B cell (primary cell): Measurements from ENCODE around the gene KCNH6. TPM values are rescaled to one million over a fixed set of nuclear protein-coding genes. Genes with fewer than 3 reads are reported as not detected.

ENCODE experiments used
- ATAC-seq: fragments of 200-7000 bp; cut with Tn5 transposase; one replicate; pipeline ENCODE4 v1.10.0; 2021; ENCODE audit warnings: low read depth, mild to moderate bottlenecking, moderate number of reproducible peaks, moderate library complexity
- CTCF ChIA-PET: fragments of 350-600 bp; sonication (Branson Sonifier 250); formaldehyde crosslinking; loops from one replicate; lab custom pipeline; 2021; ENCODE audit warnings: antibody characterized with exemption, inconsistent platforms; lab: Charles Lee
- POLR2A ChIA-PET: fragments of 350-600 bp; sonication (Branson Sonifier 250); formaldehyde crosslinking; loops from one replicate; lab custom pipeline; 2021; ENCODE audit warnings: antibody characterized with exemption; lab: Charles Lee
- DNase-seq: peaks from one replicate; pipeline ENCODE4 v3.0.0; 2013
- H2AFZ ChIP-seq: 2 replicates; pipeline ENCODE4 v1.6.1; 2012; ENCODE audit warnings: mild to moderate bottlenecking, low read depth, low read length; ENCODE audit not compliant: insufficient read depth, poor library complexity, severe bottlenecking
- H3K27ac ChIP-seq, 2 donors: 1 replicate in 1 of 2; 2 replicates in 1 of 2; pipeline ENCODE4 v1.5.1; 2012 to 2013; ENCODE audit warnings: low read length in 2 of 2, mild to moderate bottlenecking in 2 of 2, moderate library complexity in 1 of 2
- H3K27me3 ChIP-seq, 4 experiments: fragments of 200-600 bp in 1 of 4; sonication (generic) in 1 of 4; replicated peaks in 1 of 4; 1 replicate in 2 of 4; 2 replicates in 2 of 4; pipeline versions ENCODE4 v1.6.1 to v1.7.0; 2013 to 2016; ENCODE audit warnings: low read length in 3 of 4, mild to moderate bottlenecking in 2 of 4, mixed read lengths in 1 of 4, moderate library complexity in 1 of 4; ENCODE audit not compliant: insufficient read depth in 4 of 4, control insufficient read depth in 3 of 4; ENCODE audit errors: control extremely low read depth in 1 of 4
- H3K36me3 ChIP-seq, 2 experiments: replicated peaks in 1 of 2; 1 replicate in 1 of 2; 2 replicates in 1 of 2; pipeline versions ENCODE4 v1.6.1 to v1.7.1; 2013; ENCODE audit warnings: low read length in 1 of 2; ENCODE audit not compliant: insufficient read depth in 2 of 2, control insufficient read depth in 1 of 2; ENCODE audit errors: control extremely low read depth in 1 of 2, extremely low read depth in 1 of 2
- H3K4me1 ChIP-seq, 2 donors: fragments of 200-600 bp in 1 of 2; sonication (generic) in 1 of 2; 1 replicate in 1 of 2; 2 replicates in 1 of 2; pipeline versions ENCODE4 v1.5.1 to v1.6.1; 2013 to 2017; ENCODE audit warnings: low read length in 2 of 2; ENCODE audit not compliant: control insufficient read depth in 2 of 2, insufficient read depth in 2 of 2
- H3K4me2 ChIP-seq: replicated peaks from 2 replicates; pipeline ENCODE3; 2012; ENCODE audit warnings: mild to moderate bottlenecking, low read depth, low read length; ENCODE audit not compliant: poor library complexity, severe bottlenecking
- H3K4me3 ChIP-seq, 5 experiments: fragments of 200-600 bp in 1 of 5; sonication (generic) in 1 of 5; 1 replicate in 3 of 5; 2 replicates in 2 of 5; pipeline versions ENCODE4 v1.5.1 to v1.7.0; 2011 to 2016; ENCODE audit warnings: low read length in 4 of 5, mild to moderate bottlenecking in 4 of 5, low read depth in 2 of 5, control low read depth in 1 of 5, moderate library complexity in 1 of 5; ENCODE audit not compliant: insufficient read depth in 1 of 5; ENCODE audit errors: control extremely low read depth in 1 of 5, extremely low read depth in 1 of 5
- H3K79me2 ChIP-seq: fragments of 200-600 bp; sonication (generic); one replicate; pipeline ENCODE4 v1.6.0; 2016; ENCODE audit warnings: low read length; ENCODE audit not compliant: control insufficient read depth, insufficient read depth
- H3K9ac ChIP-seq: fragments of 200-600 bp; sonication (generic); 2 replicates; pipeline ENCODE4 v1.6.1; 2017; ENCODE audit warnings: mild to moderate bottlenecking, low read length, moderate library complexity
- H3K9me3 ChIP-seq, 3 donors: one replicate each; pipeline versions ENCODE4 v1.6.1 to v1.7.1; 2013; ENCODE audit warnings: low read length in 2 of 3; ENCODE audit not compliant: control insufficient read depth in 2 of 3, insufficient read depth in 1 of 3; ENCODE audit errors: control extremely low read depth in 1 of 3
- H4K20me1 ChIP-seq: 2 replicates; pipeline ENCODE4 v1.6.0; 2012; ENCODE audit warnings: mild to moderate bottlenecking, low read length; ENCODE audit not compliant: insufficient read depth, control insufficient read depth, poor library complexity, severe bottlenecking
- H3K27ac Mint-ChIP-seq: one replicate; pipeline ENCODE4 v1.8.0; 2021; ENCODE audit warnings: mixed read lengths
- H3K27me3 Mint-ChIP-seq: one replicate; pipeline ENCODE4 v1.8.0; 2021; ENCODE audit warnings: mixed read lengths
- H3K4me1 Mint-ChIP-seq: one replicate; pipeline ENCODE4 v1.8.0; 2021; ENCODE audit warnings: mixed read lengths
- H3K4me3 Mint-ChIP-seq: one replicate; pipeline ENCODE4 v1.8.0; 2021; ENCODE audit warnings: mixed read lengths
- H3K9me3 Mint-ChIP-seq: one replicate; pipeline ENCODE4 v1.8.0; 2022; ENCODE audit warnings: mixed read lengths; ENCODE audit not compliant: insufficient read depth
- EZH2 ChIP-seq: IDR thresholded peaks from 2 replicates; pipeline ENCODE4 v1.6.1; 2012; ENCODE audit warnings: borderline replicate concordance, low read depth, mild to moderate bottlenecking, moderate library complexity, low read length; ENCODE audit not compliant: insufficient read depth, poor library complexity, severe bottlenecking
- WGBS: methylation state at CpG from one replicate; pipeline ENCODE4 v1.1.5; 2013; ENCODE audit warnings: missing lambda C conversion rate; ENCODE audit not compliant: insufficient coverage; 5-methylcytosine and 5-hydroxymethylcytosine counted together
- intact Hi-C: fragments of 100-400 bp; cut with micrococcal nuclease; formaldehyde crosslinking; loops from one replicate; pipeline ENCODE4 v1.10.0; 2022
- polyA plus RNA-seq: library from polyadenylated mRNA; depleted of rRNA; stranded (reverse); fragments of >200 nt; gene quantifications from 2 replicates; pipeline ENCODE4 v1.2.3, GENCODE V29; 2012
- total RNA-seq, 2 donors: library from RNA; stranded (reverse); fragments of 120-200 nt in 1 of 2; gene quantifications; 1 replicate in 1 of 2; 2 replicates in 1 of 2; pipeline versions ENCODE4 v1.2.3 to v1.2.4, GENCODE V29; 2013 to 2022
- TF ChIP-seq, protein P1 (sequence below): fragments of 200-600 bp; IDR thresholded peaks from one replicate; pipeline ENCODE4 v1.8.0; 2022; ENCODE audit warnings: antibody characterized with exemption, mild to moderate bottlenecking

KCNH6 gene
- total and polyA plus RNA-seq, 2 donors (not counting 1 experiment from before 2014, with no cell fraction given): not detected

DNA sequence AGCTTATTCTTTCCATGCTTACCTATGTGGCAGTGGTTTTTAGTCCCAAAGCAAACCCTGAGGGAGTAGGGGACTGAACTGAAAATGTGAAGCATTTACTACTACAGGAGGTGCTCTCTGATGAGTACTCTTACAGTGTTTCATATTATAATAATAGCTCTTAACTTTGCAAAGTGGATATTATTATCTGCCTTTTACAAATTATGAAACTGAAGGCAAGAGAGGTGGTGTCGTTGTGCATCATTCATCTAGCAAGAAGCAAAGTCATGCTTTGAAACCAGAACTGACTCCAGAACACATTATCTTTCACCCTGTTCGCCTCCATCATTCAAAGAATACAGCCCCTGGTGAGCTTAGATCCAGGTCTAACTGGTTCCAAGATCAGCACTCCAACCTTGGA is 8.2 kb upstream of the KCNH6 start:
- no peaks in the 10 kb centered on the region for H4K20me1 ChIP-seq
- no peaks in the 10 kb centered on the region for H3K4me1 ChIP-seq
- no peak overlapping the region for H3K4me3 ChIP-seq
- peaks cover 19% of the 10 kb centered on the region for H3K27me3 Mint-ChIP-seq
- WGBS: 78% methylated on average over 1 of the region's 2 CpGs
- H3K27ac ChIP-seq: no peak overlapping the region
- H2AFZ ChIP-seq: no peak overlapping the region
- no peak overlapping the region for H3K4me2 ChIP-seq
- no peak overlapping the region for H3K9ac ChIP-seq
- H3K27me3 ChIP-seq: no peaks in the 10 kb centered on the region
- intact Hi-C loops: no loop called here
- no peaks in the 10 kb centered on the region for H3K9me3 Mint-ChIP-seq
- no peaks in the 10 kb centered on the region for H3K4me1 Mint-ChIP-seq
- CTCF ChIA-PET: interaction anchor here (0.7 to 1.2 kb wide), 2 partner anchors 9 to 72 kb away, joined by 3 read pairs; no protein-coding TSS in a partner anchor
- TF ChIP-seq, protein P1, sequence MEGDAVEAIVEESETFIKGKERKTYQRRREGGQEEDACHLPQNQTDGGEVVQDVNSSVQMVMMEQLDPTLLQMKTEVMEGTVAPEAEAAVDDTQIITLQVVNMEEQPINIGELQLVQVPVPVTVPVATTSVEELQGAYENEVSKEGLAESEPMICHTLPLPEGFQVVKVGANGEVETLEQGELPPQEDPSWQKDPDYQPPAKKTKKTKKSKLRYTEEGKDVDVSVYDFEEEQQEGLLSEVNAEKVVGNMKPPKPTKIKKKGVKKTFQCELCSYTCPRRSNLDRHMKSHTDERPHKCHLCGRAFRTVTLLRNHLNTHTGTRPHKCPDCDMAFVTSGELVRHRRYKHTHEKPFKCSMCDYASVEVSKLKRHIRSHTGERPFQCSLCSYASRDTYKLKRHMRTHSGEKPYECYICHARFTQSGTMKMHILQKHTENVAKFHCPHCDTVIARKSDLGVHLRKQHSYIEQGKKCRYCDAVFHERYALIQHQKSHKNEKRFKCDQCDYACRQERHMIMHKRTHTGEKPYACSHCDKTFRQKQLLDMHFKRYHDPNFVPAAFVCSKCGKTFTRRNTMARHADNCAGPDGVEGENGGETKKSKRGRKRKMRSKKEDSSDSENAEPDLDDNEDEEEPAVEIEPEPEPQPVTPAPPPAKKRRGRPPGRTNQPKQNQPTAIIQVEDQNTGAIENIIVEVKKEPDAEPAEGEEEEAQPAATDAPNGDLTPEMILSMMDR: no peak
- no peak for TF ChIP-seq EZH2
- ATAC-seq (no peak), DNase-seq (no peak)
- H3K36me3 ChIP-seq: no peaks in the 10 kb centered on the region
- H3K27ac Mint-ChIP-seq: no peak overlapping the region
- POLR2A ChIA-PET: no interaction called here
- H3K79me2 ChIP-seq: no peaks in the 10 kb centered on the region
- H3K4me3 Mint-ChIP-seq: no peak overlapping the region
- H3K9me3 ChIP-seq: no peaks in the 10 kb centered on the region

GRCh38 chr17:63515426-63515825 is 7.7 kb upstream of the KCNH6 start:
- ATAC-seq (no peak), DNase-seq (no peak)
- Histone ChIP-seq H3K27me3 (no peaks in the 10 kb centered on the region), H3K9ac (no peak overlapping the region), H3K4me1 (no peaks in the 10 kb centered on the region), H2AFZ (no peak overlapping the region), H4K20me1 (no peaks in the 10 kb centered on the region), H3K4me3 (no peak overlapping the region), H3K36me3 (no peaks in the 10 kb centered on the region), H3K4me2 (no peak overlapping the region), H3K9me3 (no peaks in the 10 kb centered on the region), H3K27ac (no peak overlapping the region), H3K79me2 (no peaks in the 10 kb centered on the region)
- Mint-ChIP-seq H3K27me3 (peaks cover 17% of the 10 kb centered on the region), H3K4me1 (no peaks in the 10 kb centered on the region), H3K9me3 (no peaks in the 10 kb centered on the region), H3K27ac (no peak overlapping the region), H3K4me3 (no peak overlapping the region)
- no peak for TF ChIP-seq EZH2
- TF ChIP-seq, protein P1: no peak
- WGBS: 44% methylated on average over 1 of the region's 1 CpG
- intact Hi-C loops: no loop called here
- ChIA-PET POLR2A (no interaction called here), CTCF (interaction anchor here (0.7 to 1.2 kb wide), 2 partner anchors 10 to 72 kb away, joined by 3 read pairs; no protein-coding TSS in a partner anchor)
